NCI-H2107 treated with DMSO at 0.1 percent for 48 hours (cell line): ENCODE data around the gene CYP2D6.
A peak's percentile ranks its signal among the peaks of the same experiment; 100 is the strongest.

Experiments
- DNase-seq: peaks from one replicate; lab custom pipeline; 2025; ENCODE audit not compliant: unreplicated experiment; lab: John Stamatoyannopoulos, UW

Gene CYP2D6

DNA sequence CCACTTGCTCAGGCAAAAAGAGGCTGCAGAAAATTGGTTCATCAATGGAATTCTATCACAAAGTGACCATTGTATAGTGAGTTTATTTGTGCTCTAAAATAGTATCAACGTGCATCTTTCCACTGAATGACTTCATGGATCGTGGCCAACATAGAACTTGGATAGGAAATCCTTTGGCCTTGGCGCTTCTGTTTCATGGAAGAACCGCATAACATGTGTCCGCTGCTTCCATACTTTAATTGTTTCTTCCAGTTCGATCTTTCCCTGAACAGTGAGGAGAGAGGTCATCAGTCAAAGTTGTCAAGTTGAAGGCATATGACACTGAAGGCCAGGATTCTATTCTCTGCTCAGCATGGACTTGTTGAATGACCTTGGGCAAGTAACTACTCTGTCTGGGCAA, 44.6 kb downstream of the CYP2D6 start:
- DNase-seq = no peak

GRCh38 chr22:42084874-42085273, 45.7 kb downstream of the CYP2D6 start:
- no peak for DNase-seq

DNA sequence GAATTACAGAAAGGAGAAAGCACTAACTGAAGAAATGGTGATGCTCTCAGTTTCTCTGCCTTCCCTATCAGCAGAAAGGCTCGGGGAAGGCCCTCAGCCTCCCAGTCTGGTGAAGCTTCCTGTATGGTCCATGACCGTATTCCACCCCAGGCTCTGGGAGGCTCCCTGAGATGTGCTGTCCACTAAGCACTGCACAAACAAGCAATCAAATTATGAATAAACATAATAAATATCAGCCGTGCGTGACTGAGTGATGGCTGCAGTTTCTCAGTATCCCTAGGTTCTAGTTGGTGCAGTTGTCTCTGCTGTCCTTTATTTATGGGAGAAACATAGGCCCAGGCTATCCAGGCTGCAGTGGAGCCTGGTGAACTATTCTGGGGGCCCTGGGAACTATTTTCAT, 47.5 kb downstream of the CYP2D6 start:
- no peak for DNase-seq

- DNase-seq = no peak
Observed at GRCh38 chr22:42080287-42080686, 50.3 kb downstream of the CYP2D6 start.

- DNase-seq = peak; percentile 87
Observed at GRCh38 chr22:42079319-42080251, 51.0 kb downstream of the CYP2D6 start, which contains the start of gene SMDT1. SMDT1 (plus strand) TSS chr22:42079700; CDS start chr22:42079769, 69 bp downstream.

GRCh38 chr22:42078469-42079318, 51.9 kb downstream of the CYP2D6 start:
- DNase-seq = no peak

DNA sequence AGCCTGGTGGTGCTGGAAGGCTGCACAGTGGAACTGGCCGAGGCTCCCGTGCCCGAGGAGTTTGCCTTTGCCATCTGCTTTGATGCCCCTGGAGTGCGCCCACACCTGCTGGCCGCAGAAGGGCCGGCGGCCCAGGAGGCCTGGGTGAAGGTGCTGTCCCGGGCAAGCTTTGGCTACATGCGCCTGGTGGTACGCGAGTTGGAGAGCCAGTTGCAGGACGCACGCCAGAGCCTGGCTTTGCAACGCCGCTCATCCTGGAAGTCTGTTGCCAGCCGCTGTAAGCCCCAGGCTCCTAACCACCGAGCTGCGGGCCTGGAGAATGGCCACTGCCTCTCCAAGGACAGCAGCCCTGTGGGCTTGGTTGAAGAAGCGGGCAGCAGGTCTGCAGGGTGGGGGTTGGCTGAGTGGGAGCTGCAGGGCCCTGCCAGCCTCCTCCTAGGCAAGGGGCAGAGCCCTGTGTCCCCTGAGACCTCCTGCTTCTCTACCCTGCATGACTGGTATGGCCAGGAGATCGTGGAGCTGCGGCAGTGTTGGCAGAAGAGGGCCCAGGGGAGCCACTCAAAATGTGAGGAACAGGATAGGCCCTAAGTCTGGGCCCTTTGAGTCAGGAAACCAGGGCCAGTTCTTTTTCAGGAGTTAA, 53.0 kb downstream of the CYP2D6 start:
- no peak for DNase-seq

DNA sequence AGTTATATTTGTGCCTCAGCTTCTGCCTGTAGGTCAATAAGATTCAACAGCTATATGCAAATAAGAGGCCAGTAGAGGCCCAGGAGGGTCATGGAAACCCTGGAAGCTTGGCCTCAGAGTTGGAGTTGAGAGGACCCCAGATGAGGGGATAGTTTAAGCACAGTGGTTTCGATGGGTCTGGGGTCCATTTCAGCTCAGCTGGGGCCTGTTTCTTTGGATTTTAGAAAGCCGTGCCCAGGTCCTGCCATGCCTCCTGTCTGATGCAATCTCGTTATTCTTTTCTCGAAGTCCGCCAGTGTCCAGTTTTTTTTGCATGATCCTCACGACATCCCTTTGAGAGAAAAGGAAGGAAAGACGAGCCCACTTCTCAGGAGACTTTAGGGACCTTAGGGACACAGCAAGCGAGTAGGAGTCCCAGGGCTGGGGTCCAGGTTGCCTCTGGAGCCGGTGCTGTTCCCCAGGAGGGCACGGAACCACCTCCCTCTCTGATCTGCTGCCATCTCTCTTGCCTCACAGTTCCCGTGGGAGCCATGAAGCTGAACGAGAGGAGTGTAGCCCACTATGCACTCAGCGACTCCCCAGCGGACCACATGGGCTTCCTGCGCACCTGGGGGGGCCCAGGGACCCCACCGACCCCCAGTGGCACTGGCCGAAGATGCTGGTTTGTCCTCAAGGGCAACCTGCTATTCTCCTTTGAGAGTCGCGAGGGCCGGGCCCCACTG, 53.7 kb downstream of the CYP2D6 start:
- DNase-seq = no peak
